Measurements from ENCODE around the gene RAB40C. TPM values are rescaled to one million over a fixed set of nuclear protein-coding genes. Genes with fewer than 3 reads are reported as not detected.

The RAB40C gene
- total RNA-seq, 1 donor from 2014 or later: 30.6 TPM

DNA sequence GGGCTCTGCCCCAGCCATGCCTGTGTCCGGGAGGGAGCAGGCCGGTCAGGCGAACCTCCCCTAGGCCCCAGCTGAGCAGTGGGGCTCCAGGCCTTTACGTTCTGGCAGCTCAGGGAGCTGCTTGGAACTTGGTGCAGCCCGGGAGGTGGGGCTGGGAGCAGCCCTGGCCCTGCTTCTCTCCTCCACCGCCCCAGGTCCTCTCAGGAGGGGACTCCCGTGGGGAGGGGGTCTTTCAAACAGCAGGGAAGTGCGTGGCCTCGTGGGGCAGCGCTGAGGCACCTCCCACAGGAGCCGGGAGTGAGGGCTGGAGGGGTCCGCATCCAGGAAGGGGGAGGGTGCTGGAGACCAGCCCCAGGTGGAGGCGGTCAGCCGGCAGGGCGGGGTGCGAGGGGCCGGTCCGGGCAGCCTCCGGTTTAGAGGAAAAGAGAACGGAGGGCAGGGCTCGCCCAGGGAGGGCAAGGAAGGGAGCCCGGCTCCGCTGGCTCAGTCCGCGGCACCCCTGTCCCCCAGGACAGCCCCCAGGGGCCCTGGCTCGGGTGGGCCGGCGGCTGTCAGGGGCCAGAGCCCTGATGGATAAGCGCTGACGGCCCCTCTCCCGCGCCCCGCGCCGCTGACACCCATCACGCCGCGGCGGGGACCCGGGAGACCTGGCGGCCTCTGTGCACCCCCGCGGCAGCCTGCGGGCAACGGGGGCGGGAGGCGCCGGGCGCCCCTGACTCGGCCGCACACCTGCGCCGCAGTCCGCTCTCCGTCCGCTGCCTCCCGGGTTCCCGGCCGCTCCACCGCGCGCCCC lies 30.3 kb upstream of the RAB40C start:
- no peak overlapping the region for H3K4me3 Mint-ChIP-seq (ENCODE audit: low read depth)
- TF ChIP-seq, protein P1, sequence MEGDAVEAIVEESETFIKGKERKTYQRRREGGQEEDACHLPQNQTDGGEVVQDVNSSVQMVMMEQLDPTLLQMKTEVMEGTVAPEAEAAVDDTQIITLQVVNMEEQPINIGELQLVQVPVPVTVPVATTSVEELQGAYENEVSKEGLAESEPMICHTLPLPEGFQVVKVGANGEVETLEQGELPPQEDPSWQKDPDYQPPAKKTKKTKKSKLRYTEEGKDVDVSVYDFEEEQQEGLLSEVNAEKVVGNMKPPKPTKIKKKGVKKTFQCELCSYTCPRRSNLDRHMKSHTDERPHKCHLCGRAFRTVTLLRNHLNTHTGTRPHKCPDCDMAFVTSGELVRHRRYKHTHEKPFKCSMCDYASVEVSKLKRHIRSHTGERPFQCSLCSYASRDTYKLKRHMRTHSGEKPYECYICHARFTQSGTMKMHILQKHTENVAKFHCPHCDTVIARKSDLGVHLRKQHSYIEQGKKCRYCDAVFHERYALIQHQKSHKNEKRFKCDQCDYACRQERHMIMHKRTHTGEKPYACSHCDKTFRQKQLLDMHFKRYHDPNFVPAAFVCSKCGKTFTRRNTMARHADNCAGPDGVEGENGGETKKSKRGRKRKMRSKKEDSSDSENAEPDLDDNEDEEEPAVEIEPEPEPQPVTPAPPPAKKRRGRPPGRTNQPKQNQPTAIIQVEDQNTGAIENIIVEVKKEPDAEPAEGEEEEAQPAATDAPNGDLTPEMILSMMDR (IDR thresholded peaks at IDR 0.05; ENCODE audit: unreplicated experiment): no peak

DNA sequence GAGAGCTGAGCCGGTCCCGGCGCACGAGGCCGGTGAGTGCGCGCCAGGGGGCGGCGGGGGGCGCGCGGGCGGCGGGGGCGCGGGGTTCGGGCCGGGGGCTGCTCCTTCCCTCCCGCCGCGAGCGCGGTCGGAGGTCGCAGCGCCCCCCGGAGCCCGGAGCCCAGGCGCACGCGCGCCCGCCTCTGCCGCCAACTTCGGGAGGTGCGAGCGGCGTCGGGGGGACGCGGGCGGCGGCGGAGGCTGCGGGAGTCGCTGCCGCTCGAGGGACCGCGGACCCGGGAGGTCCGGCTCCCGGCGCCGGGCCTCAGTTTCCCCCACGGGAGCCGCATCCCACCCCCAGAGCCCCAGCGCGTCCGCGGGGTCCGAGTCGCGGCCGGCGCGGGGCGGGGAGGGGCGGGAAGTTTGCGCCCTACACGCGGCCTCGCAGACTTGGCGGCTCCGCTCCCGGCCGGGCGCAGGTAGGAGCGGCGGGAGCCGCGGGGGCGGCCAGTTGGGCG lies 29.6 kb upstream of the RAB40C start, which contains the start of gene PRR35:
Gene PRR35, plus strand, starts transcription at position 191 of the 497 bp plus-strand sequence. CDS start 2,901 bp downstream, outside the sequence.
- H3K27me3 Mint-ChIP-seq: peaks cover 24% of the 10 kb centered on the region
- H3K27ac Mint-ChIP-seq: no peak within 1 kb of the TSS
- no peak within 1 kb of the TSS for H3K4me3 Mint-ChIP-seq (ENCODE audit: low read depth)
- DNase-seq (ENCODE audit: low spot score, unreplicated experiment): no peak
- no peaks in the 10 kb centered on the region for H3K9me3 Mint-ChIP-seq (ENCODE audit: low read depth)
- TF ChIP-seq, protein P1 (IDR thresholded peaks at IDR 0.05; ENCODE audit: unreplicated experiment): no peak
- H3K4me1 Mint-ChIP-seq (ENCODE audit: low read depth): peaks cover under 1% of the 10 kb centered on the region
- H3K36me3 Mint-ChIP-seq (ENCODE audit: insufficient read depth): no peaks in the 10 kb centered on the region

More for the DNA sequence above, 30.3 kb upstream of the RAB40C start:
- Mint-ChIP-seq H3K9me3 (ENCODE audit: low read depth) (no peaks in the 10 kb centered on the region), H3K4me1 (ENCODE audit: low read depth) (no peaks in the 10 kb centered on the region), H3K36me3 (ENCODE audit: insufficient read depth) (no peaks in the 10 kb centered on the region), H3K27me3 (peaks cover 24% of the 10 kb centered on the region), H3K27ac (no peak overlapping the region)
- DNase-seq (ENCODE audit: low spot score, unreplicated experiment): no peak

DNA sequence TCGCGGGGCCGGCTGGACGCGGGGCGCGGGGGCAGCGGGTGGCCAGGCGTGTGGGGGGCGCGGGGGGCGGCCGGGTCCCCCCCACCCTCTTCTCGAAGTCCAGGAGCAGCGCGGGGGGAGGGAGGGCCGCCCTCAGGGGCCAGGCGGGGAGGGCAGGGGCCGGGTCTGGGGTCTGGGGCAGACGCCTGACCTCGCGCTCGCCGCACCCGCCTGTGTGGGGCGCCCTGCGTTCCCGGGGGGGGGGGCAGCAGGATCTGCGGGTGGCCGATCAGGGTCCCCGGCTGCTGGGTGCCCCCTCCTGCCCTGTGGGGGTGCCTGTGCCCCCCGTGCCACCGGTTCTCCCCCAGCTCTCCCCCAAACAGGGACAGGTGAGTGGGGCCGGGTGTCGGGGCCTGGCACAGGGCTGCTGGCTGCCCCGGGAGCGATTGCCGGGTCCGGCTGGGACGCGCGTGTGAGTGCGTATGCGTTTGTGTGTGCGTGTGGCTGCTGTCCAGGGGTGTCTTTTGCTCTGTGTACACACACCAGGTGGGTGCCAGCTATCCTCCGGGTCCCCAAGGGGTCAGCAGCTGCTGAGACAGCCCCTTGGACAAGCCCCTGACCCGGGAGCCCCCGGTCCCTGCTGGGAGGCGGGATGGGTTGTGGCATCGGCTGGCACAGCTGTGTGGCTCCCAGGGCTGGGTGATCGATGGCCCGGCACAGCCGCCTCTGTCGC lies 29.0 kb upstream of the RAB40C start:
- no peak for DNase-seq (ENCODE audit: low spot score, unreplicated experiment)
- no peaks in the 10 kb centered on the region for H3K9me3 Mint-ChIP-seq (ENCODE audit: low read depth)
- H3K4me3 Mint-ChIP-seq (ENCODE audit: low read depth): no peak overlapping the region

DNA sequence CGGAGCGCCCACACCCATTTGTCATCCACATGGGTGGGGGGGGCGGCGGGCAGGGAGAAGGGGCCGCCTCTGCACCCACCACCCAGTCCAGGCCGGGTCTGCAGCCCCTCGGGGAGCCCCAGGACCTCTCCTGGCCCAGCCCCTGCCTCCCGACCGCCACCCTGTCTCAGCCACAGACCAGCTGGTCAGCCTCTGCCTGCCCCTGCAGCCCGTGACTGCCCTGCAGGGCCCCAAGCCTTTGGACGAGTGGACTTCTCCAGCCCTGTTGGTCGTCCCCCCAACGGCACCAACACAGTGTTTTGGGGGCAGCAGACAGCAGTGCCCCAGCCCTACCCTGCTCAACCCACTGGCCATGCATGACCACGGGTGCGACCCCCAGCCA lies 28.5 kb upstream of the RAB40C start:
- H3K4me1 Mint-ChIP-seq (ENCODE audit: low read depth): peaks cover 1% of the 10 kb centered on the region
- TF ChIP-seq, protein P1 (IDR thresholded peaks at IDR 0.05; ENCODE audit: unreplicated experiment): no peak
- no peaks in the 10 kb centered on the region for H3K9me3 Mint-ChIP-seq (ENCODE audit: low read depth)

More for the DNA sequence above, 29.0 kb upstream of the RAB40C start:
- TF ChIP-seq, protein P1 (IDR thresholded peaks at IDR 0.05; ENCODE audit: unreplicated experiment): no peak
- Mint-ChIP-seq H3K4me1 (ENCODE audit: low read depth) (peaks cover 1% of the 10 kb centered on the region), H3K27ac (no peak overlapping the region), H3K27me3 (peaks cover 24% of the 10 kb centered on the region), H3K36me3 (ENCODE audit: insufficient read depth) (no peaks in the 10 kb centered on the region)

More for the DNA sequence above, 28.5 kb upstream of the RAB40C start:
- Mint-ChIP-seq H3K36me3 (ENCODE audit: insufficient read depth) (no peaks in the 10 kb centered on the region), H3K27ac (no peak overlapping the region), H3K27me3 (peaks cover 24% of the 10 kb centered on the region), H3K4me3 (ENCODE audit: low read depth) (no peak overlapping the region)
- no peak for DNase-seq (ENCODE audit: low spot score, unreplicated experiment)

All from progenitor cell of endocrine pancreas (in vitro differentiated cells).